C4-2B (cell line): ENCODE data around the gene HIF1A.

Experiments
- CTCF ChIP-seq: fragments of 450-650 bp; conservative IDR thresholded peaks from 2 replicates; pipeline ENCODE4 v1.5.1; 2017; ENCODE audit warnings: mild to moderate bottlenecking
- ZFX ChIP-seq: fragments of 450-650 bp; IDR thresholded peaks from 2 replicates; pipeline ENCODE4 v1.6.1; 2017

GRCh38 chr14:61736751-61737150 lies 41.4 kb downstream of the HIF1A start:
- TF ChIP-seq CTCF (no peak), ZFX (no peak)
